ENCODE measurements around the gene ISOC2. TPM values are rescaled to one million over a fixed set of nuclear protein-coding genes. Genes with fewer than 3 reads are reported as not detected.
A peak's percentile ranks its signal among the peaks of the same experiment; 100 is the strongest.

Gene ISOC2
- total RNA-seq, 6 experiments from 2014 or later = 60.1 to 81.4 (median 66.8) TPM

DNA sequence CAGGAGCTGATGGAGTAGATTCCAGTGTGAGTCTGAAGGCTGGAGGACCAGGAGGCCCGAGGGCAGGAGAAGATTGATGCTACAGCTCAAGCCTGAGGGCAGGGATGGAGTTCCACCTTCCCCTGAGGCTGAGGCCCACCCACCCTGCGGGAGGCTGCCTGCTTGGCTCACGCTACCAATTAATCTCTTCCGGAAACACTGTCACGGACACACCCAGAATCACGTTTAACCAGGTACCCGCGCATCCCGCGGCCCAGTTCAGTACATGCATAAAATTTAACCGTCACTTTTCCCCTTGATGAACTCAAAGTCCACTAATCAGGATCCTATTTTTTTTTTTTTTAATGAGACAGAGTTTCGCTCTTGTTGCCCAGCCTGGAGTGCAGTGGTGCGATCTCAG is 9.8 kb upstream of the ISOC2 start:
- peak overlapping the region; percentile 7 for H3K27ac Mint-ChIP-seq
- peaks cover 2% of the 10 kb centered on the region for H3K27me3 Mint-ChIP-seq (ENCODE audit: insufficient read depth)
- H3K36me3 Mint-ChIP-seq (ENCODE audit: low read depth) = no peaks in the 10 kb centered on the region
- DNase-seq = no peak
- no peaks in the 10 kb centered on the region for H3K9me3 Mint-ChIP-seq
- TF ChIP-seq, protein P1, sequence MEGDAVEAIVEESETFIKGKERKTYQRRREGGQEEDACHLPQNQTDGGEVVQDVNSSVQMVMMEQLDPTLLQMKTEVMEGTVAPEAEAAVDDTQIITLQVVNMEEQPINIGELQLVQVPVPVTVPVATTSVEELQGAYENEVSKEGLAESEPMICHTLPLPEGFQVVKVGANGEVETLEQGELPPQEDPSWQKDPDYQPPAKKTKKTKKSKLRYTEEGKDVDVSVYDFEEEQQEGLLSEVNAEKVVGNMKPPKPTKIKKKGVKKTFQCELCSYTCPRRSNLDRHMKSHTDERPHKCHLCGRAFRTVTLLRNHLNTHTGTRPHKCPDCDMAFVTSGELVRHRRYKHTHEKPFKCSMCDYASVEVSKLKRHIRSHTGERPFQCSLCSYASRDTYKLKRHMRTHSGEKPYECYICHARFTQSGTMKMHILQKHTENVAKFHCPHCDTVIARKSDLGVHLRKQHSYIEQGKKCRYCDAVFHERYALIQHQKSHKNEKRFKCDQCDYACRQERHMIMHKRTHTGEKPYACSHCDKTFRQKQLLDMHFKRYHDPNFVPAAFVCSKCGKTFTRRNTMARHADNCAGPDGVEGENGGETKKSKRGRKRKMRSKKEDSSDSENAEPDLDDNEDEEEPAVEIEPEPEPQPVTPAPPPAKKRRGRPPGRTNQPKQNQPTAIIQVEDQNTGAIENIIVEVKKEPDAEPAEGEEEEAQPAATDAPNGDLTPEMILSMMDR (IDR thresholded peaks at IDR 0.05) = no peak
- H3K4me3 Mint-ChIP-seq = 0 out of 2 replicates have a peak overlapping the region, but pooled peaks have one; percentile 7
- H3K4me1 Mint-ChIP-seq (ENCODE audit: low read depth) = peaks cover 26% of the 10 kb centered on the region

DNA sequence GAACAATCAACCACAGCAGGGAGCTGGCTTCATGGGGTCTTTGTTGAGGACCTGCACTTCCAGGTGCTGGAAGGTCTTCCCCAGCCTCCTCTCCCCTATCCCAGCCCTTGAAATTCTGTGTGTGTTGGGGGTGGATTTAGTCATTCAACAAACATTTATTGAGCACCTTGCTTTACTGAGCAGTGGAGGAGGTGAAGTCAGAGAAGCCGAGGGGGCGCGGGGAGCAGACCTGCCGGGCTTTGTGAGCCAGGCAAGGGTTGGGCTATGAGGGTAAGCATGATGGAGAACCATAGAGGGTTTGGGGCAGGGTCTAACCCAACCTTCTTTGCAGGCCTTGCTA is 6.6 kb upstream of the ISOC2 start:
- peaks cover 25% of the 10 kb centered on the region for H3K4me1 Mint-ChIP-seq (ENCODE audit: low read depth)
- peak overlapping the region; percentile 34; the same call in 1 of the 2 replicates for H3K4me3 Mint-ChIP-seq
- TF ChIP-seq, protein P1 (IDR thresholded peaks at IDR 0.05) = no peak; the same call in none of the 2 replicates
- H3K27ac Mint-ChIP-seq = peak overlapping the region; percentile 30; the same call in 1 of the 2 replicates
- H3K36me3 Mint-ChIP-seq (ENCODE audit: low read depth) = no peaks in the 10 kb centered on the region
- DNase-seq = no peak
- no peaks in the 10 kb centered on the region; the same call in 1 of the 2 replicates for H3K27me3 Mint-ChIP-seq (ENCODE audit: insufficient read depth)
- H3K9me3 Mint-ChIP-seq = no peaks in the 10 kb centered on the region

DNA sequence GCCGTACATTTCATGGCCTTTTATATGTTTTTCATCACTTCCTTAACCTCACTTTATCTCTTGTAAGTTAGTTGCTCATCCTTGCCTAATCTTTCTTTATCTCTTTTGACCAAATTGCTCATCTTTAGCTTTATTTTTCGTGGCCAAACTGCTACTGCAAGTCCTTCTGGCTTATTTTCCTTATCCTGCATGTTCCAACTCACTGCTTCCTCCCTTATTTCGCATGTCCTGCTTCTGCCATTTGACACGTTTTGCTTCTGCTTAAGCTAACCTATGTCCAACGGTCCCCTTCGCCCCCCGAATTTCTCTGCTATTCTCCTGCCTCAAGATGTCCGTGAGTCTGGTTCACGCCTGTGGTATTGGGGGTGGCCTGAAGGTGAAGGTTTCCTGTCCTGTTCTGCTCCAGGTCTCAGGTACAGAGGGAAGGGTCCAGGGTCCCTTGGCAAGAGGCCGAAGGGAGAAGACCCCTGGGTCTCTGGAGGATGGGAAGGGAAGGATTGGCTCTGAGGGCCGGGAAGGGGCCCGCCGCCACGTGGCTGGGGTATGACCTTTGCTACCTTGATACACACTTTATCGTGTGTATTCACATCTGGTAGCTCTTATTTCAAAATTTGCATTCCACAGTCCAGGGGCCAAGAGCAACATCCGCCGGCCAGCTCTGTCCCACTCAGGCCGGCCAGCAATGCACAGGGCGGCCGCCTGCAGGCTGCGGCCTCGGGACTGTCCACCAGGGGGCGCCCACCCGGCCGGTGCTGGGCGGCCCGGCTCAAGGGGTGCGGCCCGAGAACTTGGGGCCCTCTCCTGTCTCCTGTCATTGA is 6.0 kb upstream of the ISOC2 start:
- no peaks in the 10 kb centered on the region; the same call in 1 of the 2 replicates for H3K27me3 Mint-ChIP-seq (ENCODE audit: insufficient read depth)
- H3K36me3 Mint-ChIP-seq (ENCODE audit: low read depth) = no peaks in the 10 kb centered on the region
- H3K4me1 Mint-ChIP-seq (ENCODE audit: low read depth) = peaks cover 30% of the 10 kb centered on the region
- peak overlapping the region; percentile 44 for H3K27ac Mint-ChIP-seq
- DNase-seq = peak; percentile 53
- no peaks in the 10 kb centered on the region for H3K9me3 Mint-ChIP-seq
- TF ChIP-seq, protein P1 (IDR thresholded peaks at IDR 0.05) = peak; percentile 100
- H3K4me3 Mint-ChIP-seq = peak overlapping the region; percentile 34; the same call in 1 of the 2 replicates

DNA sequence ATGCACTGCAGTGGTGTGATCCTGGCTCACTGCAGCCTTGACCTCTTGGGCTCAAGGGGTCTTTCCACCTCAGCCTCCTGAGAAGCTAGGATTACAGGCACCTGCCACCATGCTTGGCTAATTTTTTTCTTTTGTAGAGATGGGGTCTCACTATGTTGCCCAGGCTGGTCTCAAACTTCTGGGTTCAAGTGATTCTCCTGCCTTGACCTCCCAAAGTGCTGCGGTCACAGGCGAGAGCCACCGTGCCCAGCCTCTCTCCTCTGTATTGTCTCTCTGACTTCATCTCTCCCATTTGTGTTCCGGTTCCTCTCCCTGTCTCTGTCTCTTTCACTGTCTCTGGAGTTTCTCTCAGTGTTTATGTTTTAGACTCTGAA is 4.8 kb upstream of the ISOC2 start:
- Mint-ChIP-seq H3K4me3 (no peak overlapping the region), H3K27me3 (ENCODE audit: insufficient read depth) (no peaks in the 10 kb centered on the region; the same call in 1 of the 2 replicates), H3K27ac (no peak overlapping the region; the same call in 1 of the 2 replicates)

DNA sequence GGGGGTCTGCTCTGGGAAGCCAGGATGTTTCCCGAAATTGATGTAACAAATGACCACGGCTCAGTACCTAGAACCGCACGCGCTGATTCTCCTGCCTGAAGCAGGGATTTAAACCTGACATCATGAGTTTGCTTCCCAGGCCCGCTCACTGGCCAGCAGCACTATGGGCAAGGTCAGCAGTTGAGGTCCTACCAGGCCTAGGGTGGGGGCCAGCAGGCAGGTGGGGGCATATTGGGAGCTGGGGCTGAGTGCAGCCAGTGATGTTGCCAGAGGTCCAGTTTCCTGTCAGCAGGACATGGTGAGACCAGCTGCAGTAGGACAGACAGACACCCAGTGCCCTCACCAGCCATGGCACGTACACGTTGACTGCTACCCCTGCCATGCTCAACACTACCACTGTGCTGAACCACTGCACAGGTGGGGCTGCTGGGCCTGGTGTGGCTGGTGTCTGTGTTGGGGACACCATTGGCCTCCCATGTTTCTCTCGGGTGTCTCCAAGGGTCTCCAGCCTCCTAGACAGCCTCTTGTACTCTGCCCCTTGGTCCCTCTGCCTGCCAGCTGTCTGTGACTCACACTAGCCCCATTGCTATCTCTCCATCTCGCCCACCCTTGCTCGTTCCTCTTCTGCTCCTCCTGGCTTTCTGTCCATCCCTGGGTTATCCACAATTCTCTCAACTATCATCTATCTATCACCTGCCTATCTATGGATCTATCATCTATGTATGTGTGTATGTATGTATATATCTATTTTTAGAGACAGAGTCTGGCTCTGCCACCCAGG is 4.2 kb upstream of the ISOC2 start:
- DNase-seq = no peak
- TF ChIP-seq, protein P1 (IDR thresholded peaks at IDR 0.05) = no peak
- H3K4me1 Mint-ChIP-seq (ENCODE audit: low read depth) = peaks cover 41% of the 10 kb centered on the region
- no peaks in the 10 kb centered on the region; the same call in 1 of the 2 replicates for H3K27me3 Mint-ChIP-seq (ENCODE audit: insufficient read depth)
- no peak overlapping the region for H3K27ac Mint-ChIP-seq
- H3K36me3 Mint-ChIP-seq (ENCODE audit: low read depth) = no peaks in the 10 kb centered on the region
- no peak overlapping the region for H3K4me3 Mint-ChIP-seq
- no peaks in the 10 kb centered on the region for H3K9me3 Mint-ChIP-seq

More for the DNA sequence above, 4.8 kb upstream of the ISOC2 start:
- H3K36me3 Mint-ChIP-seq (ENCODE audit: low read depth) = no peaks in the 10 kb centered on the region
- no peaks in the 10 kb centered on the region for H3K9me3 Mint-ChIP-seq
- no peak for DNase-seq
- peaks cover 37% of the 10 kb centered on the region for H3K4me1 Mint-ChIP-seq (ENCODE audit: low read depth)
- TF ChIP-seq, protein P1 (IDR thresholded peaks at IDR 0.05) = no peak

Measured in HFFc6 (cell line).